Omental fat pad (tissue), 4 donors: ENCODE results near the gene SIRT5. TPM values are rescaled to one million over a fixed set of nuclear protein-coding genes. Genes with fewer than 3 reads are reported as not detected.

ENCODE experiments used
- ATAC-seq: fragments of 150-250 bp; one replicate; pipeline ENCODE4 v1.9.1; 2016; ENCODE audit warnings: mild to moderate bottlenecking, moderate library complexity; ENCODE audit not compliant: low FRiP score
- DNase-seq: peaks from one replicate; pipeline ENCODE4 v3.0.0-alpha.2; 2019; ENCODE audit warnings: low spot score
- CTCF ChIP-seq, 3 donors: fragments of 450-650 bp; IDR thresholded peaks; one replicate each; pipeline ENCODE4 v1.5.1; 2016 to 2017; ENCODE audit warnings: antibody characterized with exemption in 3 of 3, mild to moderate bottlenecking in 3 of 3, moderate library complexity in 2 of 3
- total RNA-seq, 4 donors: library from RNA; depleted of rRNA; stranded (reverse); fragments of >200 nt; gene quantifications; one replicate each; pipeline ENCODE4 v1.1.0, GENCODE V29; 2016

Gene SIRT5
- total RNA-seq, 4 donors from 2014 or later: 6.0 to 16.9 (median 9.7) TPM

- no peak for TF ChIP-seq CTCF (IDR thresholded peaks at IDR 0.05)
- ATAC-seq: no peak
- no peak for DNase-seq
Measured at GRCh38 chr6:13661647-13662046, 87.2 kb downstream of the SIRT5 start.

DNA sequence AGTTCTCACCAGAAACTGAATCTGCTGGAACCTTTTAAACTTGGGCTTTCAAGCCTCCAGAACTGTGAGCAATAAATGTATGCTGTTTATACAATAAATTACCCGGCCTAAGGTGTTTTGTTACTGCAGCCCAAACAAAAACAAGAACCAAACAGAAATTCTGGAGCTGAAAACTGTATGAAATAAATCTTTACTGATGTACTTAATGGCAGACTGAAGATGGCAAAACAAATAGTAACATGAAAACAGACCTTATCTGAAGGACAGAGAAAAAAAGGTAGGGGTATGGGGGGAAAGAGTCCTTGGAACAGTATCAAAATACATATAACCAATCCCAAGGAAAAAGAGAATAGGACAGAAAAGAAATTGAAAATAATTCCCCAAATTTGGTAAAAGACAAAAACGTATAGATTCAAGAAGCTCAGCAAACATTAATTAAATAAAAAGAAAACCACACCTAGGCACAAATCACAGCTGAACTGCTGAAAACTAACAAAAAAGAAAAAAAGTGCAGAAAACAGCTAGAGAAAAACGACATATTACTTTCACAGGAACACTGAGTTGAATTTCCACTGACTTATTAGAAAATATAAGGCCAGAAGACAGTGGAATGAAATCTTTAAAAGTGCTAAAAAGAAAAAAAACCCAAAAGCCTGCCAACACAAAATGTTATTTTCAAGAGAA is 88.4 kb downstream of the SIRT5 start:
- no peak for TF ChIP-seq CTCF (IDR thresholded peaks at IDR 0.05)
- DNase-seq (no peak), ATAC-seq (no peak)

DNA sequence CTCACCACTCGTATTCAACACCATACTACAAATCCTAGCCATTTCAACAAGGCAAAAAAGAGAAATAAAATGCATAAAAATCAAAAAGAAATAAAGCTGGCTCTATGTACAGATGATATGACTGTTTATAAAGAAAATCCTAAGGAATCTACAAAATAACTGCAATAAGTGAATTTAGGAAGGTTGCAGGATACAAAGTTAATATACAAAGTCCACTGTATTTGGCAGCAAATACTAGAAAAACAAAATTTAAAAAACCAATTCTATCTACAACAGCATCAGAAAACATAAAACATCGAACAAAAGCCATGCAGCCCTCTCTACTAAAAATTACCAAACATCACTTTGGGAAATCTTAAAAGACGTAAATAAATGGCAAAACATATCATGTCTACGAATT is 89.6 kb downstream of the SIRT5 start:
- ATAC-seq: no peak
- TF ChIP-seq CTCF (IDR thresholded peaks at IDR 0.05): no peak
- DNase-seq: no peak

Other genes with a start within 250 kb of the SIRT5 start
- gene TBC1D7, start 246.1 kb upstream of the SIRT5 start, total RNA-seq: 10 to 100 TPM in 2 of 4 donors, 1 to 10 TPM in 2; 5.3 to 11.3 (median 8.9) TPM
- gene GFOD1, start 87.0 kb upstream of the SIRT5 start, total RNA-seq: 10 to 100 TPM; 12.2 to 78.2 (median 45.7) TPM
- 10 to 100 TPM; 63.5 to 87.1 (median 77.7) TPM for gene NOL7, start 40.7 kb downstream of the SIRT5 start, total RNA-seq
- 10 to 100 TPM; 28.8 to 35.6 (median 32.3) TPM for gene RANBP9, start 137.2 kb downstream of the SIRT5 start, total RNA-seq
- 10 to 100 TPM in 3 of 4 donors, 1 to 10 TPM in 1; 7.7 to 12.3 (median 11.8) TPM for gene MCUR1, start 240.0 kb downstream of the SIRT5 start, total RNA-seq